CD4-positive, alpha-beta T cell treated with Interleukin-17A for 1 hour (primary cell): Measurements from ENCODE around the gene MUL1.
"Not testable (repeated sequence)": the region's sequence is repeated elsewhere in the genome, so short reads cannot be mapped to it uniquely, and the experiment has no call there.

Experiments used
- DNase-seq: peaks from one replicate; pipeline ENCODE4 v3.0.0-alpha.2; 2020

Gene MUL1, protein sequence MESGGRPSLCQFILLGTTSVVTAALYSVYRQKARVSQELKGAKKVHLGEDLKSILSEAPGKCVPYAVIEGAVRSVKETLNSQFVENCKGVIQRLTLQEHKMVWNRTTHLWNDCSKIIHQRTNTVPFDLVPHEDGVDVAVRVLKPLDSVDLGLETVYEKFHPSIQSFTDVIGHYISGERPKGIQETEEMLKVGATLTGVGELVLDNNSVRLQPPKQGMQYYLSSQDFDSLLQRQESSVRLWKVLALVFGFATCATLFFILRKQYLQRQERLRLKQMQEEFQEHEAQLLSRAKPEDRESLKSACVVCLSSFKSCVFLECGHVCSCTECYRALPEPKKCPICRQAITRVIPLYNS

DNA sequence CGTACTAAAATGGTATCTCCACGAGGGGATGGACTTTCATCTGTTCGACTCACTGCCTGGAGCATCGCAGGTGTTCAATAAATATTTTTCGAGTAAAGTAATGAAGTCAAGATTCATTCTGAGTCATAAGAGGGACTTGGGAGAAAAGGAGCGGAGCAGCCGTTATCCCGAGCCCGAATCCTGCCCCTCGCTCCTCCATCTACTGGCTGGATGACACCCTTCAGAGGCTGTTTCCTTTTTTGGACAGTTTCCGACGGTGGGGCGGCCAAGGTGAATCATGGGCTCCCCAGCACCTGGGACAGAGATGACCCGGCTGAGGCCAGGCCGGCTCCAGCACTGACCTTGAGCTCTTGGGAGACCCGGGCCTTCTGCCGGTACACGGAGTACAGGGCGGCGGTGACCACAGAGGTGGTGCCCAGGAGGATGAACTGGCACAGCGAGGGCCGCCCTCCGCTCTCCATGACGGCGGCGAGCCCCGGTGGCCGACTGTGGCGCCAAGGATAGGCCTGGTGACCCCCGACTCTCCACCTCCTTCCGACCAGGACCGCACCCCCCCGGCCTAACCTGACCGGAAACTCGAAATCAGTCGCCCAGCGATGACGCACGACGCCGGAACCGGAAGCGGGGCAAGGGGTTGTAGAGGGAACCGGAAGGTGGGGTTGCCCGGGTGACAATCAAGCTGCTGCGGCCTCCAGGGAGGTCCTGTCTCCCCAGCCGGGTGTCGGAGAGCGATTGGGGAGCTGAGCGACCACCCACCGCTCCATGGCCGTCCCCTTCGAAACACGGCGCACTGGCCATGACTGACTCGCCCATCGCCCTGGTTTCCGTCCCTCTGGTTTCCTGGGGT is at the start of gene MUL1:
Gene MUL1, minus strand, starts transcription at position 588 of the 847 bp plus-strand sequence. Its CDS starts 127 bp downstream, at position 461.
- DNase-seq: peak; percentile 94

DNA sequence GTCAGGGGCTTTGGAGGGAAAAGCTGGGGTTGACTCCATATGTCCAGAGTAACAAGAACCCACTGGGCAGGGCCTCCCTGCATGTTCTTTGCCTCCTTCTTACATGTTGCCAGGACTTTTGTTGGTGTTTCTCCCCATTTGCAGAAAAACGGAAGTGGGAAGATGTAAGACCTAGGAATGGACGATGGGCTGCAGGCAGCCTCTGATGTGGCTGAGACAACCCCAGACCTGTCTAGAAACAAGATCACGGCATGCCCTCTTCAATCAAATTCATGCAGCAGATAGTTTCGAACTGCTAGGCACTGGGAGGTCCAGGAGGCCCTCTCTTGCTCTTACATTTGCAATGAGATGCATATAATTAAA is 47.8 kb upstream of the MUL1 start:
- DNase-seq: no peak

- DNase-seq: no peak
Measured at GRCh38 chr1:20555025-20555757, 47.2 kb upstream of the MUL1 start.

- no peak for DNase-seq
Measured at GRCh38 chr1:20552728-20553445, 44.9 kb upstream of the MUL1 start.

- DNase-seq: no peak
Measured at GRCh38 chr1:20551945-20552727, 44.2 kb upstream of the MUL1 start, which contains the start of gene FAM43B. FAM43B (plus strand) TSS chr1:20552573; CDS start chr1:20552974, 401 bp downstream.

- no peak for DNase-seq
Measured at GRCh38 chr1:20551161-20551560, 43.2 kb upstream of the MUL1 start.

DNA sequence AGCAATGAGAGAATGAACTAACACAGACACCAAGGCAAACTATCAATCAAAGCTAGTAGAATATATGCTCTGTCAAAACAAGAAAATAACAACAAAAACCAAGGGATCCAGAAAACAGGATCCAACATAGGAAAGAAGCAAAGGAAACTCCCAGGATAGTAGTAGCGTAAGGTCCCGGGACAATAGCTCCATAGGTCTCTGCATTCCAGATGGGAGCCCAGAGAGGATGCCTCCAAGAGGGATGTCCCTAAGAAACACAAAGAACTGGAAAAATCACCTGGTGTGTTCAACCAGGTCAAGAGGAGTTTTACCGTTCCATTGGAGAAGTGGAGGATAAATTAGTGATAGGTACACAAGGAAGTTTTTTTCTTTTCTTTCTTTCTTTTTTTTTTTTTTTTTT is 38.7 kb upstream of the MUL1 start:
- no peak for DNase-seq

DNA sequence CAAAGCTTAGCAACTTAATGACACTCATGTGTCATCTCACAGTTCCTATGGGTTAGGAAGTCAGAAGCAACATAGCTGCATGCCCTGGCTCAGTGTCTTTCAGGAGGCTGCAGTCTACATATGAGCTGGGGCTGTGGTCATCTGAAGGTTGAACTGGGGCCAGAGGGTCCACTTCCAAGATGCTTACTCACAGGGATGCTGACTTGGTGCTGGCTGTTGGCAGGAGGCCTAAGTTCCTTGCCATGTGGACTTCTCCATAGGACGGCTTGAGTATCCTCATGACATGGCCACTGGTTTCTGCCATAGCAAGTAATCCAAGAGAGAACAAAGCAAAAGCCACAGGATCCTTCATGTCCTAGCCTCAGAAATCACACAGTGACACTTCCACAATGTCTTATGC is 32.3 kb upstream of the MUL1 start:
- DNase-seq: no peak

- no peak for DNase-seq
Measured at GRCh38 chr1:20538760-20539551, 31.0 kb upstream of the MUL1 start.

- DNase-seq: no peak
Measured at GRCh38 chr1:20538227-20538626, 30.3 kb upstream of the MUL1 start.

- no peak for DNase-seq
Measured at GRCh38 chr1:20534659-20535417, 26.9 kb upstream of the MUL1 start.

GRCh38 chr1:20533635-20534034 is 25.7 kb upstream of the MUL1 start:
- DNase-seq: no peak

GRCh38 chr1:20530901-20531300 is 22.9 kb upstream of the MUL1 start:
- no peak for DNase-seq

DNA sequence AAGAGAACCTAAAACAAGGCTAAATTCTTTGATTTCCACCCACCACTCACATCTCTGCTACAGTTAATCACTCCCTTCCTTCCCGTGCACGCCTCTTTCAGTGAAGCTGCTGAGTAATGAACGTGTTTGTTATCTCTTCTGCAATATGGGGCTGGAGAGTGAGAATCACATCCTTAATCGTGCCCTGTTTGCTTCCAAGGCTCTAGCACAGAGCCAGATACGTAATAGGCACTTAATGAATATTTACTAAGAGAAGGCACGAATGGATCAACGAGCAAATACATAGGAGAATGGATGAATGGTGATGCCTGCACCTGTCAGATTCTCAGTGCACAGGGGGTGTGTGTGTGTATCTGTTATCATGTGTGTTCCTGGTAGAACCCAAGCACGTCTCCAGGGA is 22.4 kb upstream of the MUL1 start:
- DNase-seq: no peak

DNA sequence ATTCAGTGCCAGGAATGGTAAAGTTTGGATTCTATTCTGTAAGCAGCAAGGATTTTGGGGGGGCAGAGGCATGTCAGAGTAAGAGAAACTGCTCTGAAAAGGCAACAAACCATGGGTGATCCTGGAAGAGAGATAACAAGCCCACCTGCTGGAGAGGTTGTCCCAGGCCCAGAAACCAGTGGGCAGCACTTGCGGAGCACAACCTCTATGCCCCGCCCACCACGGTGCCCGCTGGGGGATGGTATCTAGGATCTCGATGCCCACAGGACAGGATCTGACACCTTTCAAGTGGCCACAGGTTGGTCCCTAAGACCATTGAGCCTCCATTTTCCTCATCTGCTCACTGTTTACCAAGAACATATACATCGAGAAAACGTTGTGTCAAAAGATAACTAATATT is 20.3 kb upstream of the MUL1 start:
- DNase-seq: no peak

DNA sequence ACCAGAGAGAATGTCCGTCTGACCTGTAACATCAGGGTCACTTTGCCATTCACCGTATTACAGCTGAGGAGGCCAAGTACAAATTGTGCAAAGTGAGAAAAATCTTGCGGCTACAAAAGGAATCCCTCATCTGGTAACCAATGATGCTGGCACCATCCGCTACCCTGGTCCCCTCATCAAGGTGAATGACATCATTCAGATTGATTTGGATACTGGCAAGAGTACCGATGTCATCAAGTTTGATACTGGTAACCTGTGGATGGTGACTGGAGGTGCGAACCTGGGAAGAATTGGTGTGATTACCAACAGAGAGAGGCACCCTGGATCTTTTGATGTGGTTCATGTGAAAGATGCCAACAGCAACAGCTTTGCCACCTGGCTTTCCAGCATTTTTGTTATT is 18.3 kb upstream of the MUL1 start:
- no peak for DNase-seq

DNA sequence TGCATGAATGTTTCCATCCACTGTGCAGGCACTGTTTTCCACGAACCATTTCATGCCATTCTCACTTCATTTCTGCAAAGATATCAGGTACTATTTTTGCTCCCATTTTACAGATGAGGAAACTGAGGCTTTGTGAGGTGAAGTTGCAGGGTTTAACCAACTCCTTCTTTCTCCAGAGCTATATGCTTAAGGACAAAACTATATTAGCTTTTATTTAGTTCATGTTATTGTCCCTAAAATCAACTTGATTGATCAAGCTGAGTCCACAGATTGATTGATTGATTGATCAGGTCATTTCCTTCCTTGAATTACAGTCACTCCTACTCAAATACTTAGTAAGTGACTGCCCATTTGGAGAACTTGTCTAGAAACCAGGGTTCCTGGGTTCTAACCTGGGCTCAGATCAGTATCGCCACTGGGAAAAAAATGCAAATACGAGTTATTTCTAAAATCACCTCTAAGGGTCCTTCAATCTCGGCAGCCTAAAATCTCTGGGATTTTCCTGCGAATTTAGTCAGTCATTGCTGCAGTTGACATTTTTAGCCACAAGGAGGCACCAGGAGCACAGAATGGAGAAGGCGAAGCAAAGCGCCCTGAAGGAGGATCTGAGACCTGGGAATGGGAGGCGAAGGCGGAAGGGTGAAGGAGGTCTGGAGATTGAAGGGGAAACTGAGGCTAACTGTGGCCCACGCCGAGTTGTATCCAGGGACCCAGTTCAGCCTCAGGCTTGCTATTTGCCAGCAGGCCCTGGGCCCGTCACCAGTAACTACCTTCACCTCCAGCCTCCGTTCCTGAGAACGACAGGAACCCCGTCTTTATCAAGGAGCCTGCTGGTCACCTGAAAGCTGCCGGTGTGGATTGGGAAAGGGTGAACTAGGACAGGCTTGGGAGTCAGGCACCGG is 14.3 kb upstream of the MUL1 start:
- peak; percentile 71 for DNase-seq

DNA sequence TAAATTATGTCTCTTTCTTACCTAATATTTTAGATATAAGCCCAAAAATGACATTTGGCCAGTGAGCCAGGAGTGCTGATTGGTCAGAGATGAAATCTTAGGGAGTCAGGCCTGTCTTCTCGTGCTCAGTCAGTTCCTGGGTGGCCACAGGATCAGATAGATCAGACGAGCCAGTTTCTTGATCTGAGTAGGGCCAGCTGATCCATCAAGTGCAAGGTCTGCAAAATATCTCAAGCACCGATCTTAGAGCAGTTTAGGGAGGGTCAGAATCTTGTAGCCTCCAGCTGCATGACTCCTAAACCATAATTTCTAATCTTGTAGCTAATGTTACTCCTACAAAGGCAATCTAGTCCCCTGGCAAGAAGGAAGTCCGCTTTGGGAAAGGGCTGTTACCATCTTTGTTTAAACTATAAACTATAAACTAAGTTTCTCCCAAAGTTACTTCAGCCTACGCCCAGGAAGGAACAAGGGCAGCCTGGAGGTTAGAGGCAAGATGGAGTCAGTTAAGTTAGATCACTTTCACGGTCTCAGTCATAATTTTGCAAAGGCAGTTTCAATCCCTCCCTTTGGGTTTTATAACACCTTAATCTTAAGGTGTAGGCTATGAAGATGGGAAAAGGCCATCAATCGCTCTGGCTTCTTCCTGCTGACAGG is 11.8 kb upstream of the MUL1 start:
- not testable (repeated sequence) for DNase-seq
